Measurements from ENCODE around the gene SMIM9. TPM values are rescaled to one million over a fixed set of nuclear protein-coding genes. Genes with fewer than 3 reads are reported as not detected.

Gene SMIM9
- total RNA-seq, 2 donors from 2014 or later = not detected

- Histone ChIP-seq H3K4me1 (ENCODE audit: control insufficient read depth, insufficient read depth, low read length) (no peaks in the 10 kb centered on the region), H3K27me3 (ENCODE audit: control insufficient read depth, insufficient read depth, low read length, poor library complexity, severe bottlenecking) (no peaks in the 10 kb centered on the region), H3K9ac (ENCODE audit: extremely low read depth, low read length, poor library complexity, severe bottlenecking) (no peak overlapping the region), H3K36me3 (ENCODE audit: control insufficient read depth, insufficient read depth, low read length) (no peaks in the 10 kb centered on the region), H3K27ac (ENCODE audit: low read depth, low read length) (no peak overlapping the region), H3K9me3 (ENCODE audit: control insufficient read depth, low read length) (peaks cover 3% of the 10 kb centered on the region), H3K4me3 (ENCODE audit: low read length) (no peak overlapping the region)
- Mint-ChIP-seq H3K9me3 (peaks cover 52% of the 10 kb centered on the region), H3K4me3 (no peak overlapping the region), H3K4me1 (no peaks in the 10 kb centered on the region), H3K36me3 (ENCODE audit: low read depth) (no peaks in the 10 kb centered on the region), H3K27me3 (ENCODE audit: insufficient read depth) (no peaks in the 10 kb centered on the region), H3K27ac (no peak overlapping the region)
- WGBS, 2 experiments (ENCODE audit: insufficient coverage in 1 of 2, insufficient read length in 1 of 2) = 100% methylated on average over 1 of the region's 1 CpG; no CpG with 5 or more reads in 1 of the 2 experiments
- no peak for TF ChIP-seq CTCF (conservative IDR thresholded peaks at IDR 0.05)
- DNase-seq = no peak
These were observed 1.7 kb upstream of the SMIM9 start for GRCh38 chrX:154836163-154836562.

DNA sequence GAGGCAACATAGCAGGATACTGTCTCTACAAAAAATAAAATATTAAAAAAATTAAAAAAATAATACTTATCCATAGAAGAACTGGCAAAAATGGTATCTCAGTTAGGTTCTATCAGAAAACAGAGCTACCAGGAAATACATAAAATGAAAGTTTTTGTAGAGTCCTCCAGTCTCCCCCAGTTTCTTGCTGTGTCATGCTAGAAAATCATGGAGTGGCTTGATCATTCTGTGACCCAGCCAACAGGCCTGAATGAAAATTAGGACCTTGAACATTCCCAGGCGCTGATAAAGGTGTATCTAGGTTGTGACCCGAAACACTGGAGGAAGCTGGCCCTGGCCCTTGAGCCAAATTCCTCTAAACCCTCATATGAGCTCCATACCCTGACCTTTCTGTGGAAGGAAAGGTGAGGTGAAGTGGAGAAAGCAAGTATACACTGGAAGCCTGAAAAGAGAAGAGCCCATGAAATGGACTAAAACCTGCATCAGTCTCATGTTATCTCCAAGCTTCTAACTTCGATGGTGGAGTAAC is 652 bp downstream of the SMIM9 start:
- DNase-seq = no peak
- Mint-ChIP-seq H3K36me3 (ENCODE audit: low read depth) (no peaks in the 10 kb centered on the region), H3K27me3 (ENCODE audit: insufficient read depth) (no peaks in the 10 kb centered on the region), H3K9me3 (peaks cover 47% of the 10 kb centered on the region), H3K4me1 (peaks cover 3% of the 10 kb centered on the region), H3K4me3 (no peak overlapping the region), H3K27ac (no peak overlapping the region)
- H3K9ac ChIP-seq (ENCODE audit: extremely low read depth, low read length, poor library complexity, severe bottlenecking) = no peak overlapping the region
- H3K4me1 ChIP-seq (ENCODE audit: control insufficient read depth, insufficient read depth, low read length) = no peaks in the 10 kb centered on the region
- no peaks in the 10 kb centered on the region for H3K36me3 ChIP-seq (ENCODE audit: control insufficient read depth, insufficient read depth, low read length)
- WGBS, 2 experiments (ENCODE audit: insufficient coverage in 1 of 2, insufficient read length in 1 of 2) = 89% methylated on average over 3 of the region's 3 CpGs; no CpG with 5 or more reads in 1 of the 2 experiments
- H3K27ac ChIP-seq (ENCODE audit: low read depth, low read length) = no peak overlapping the region
- no peaks in the 10 kb centered on the region for H3K27me3 ChIP-seq (ENCODE audit: control insufficient read depth, insufficient read depth, low read length, poor library complexity, severe bottlenecking)
- no peaks in the 10 kb centered on the region for H3K9me3 ChIP-seq (ENCODE audit: control insufficient read depth, low read length)
- TF ChIP-seq CTCF (conservative IDR thresholded peaks at IDR 0.05) = no peak
- no peak overlapping the region for H3K4me3 ChIP-seq (ENCODE audit: low read length)

DNA sequence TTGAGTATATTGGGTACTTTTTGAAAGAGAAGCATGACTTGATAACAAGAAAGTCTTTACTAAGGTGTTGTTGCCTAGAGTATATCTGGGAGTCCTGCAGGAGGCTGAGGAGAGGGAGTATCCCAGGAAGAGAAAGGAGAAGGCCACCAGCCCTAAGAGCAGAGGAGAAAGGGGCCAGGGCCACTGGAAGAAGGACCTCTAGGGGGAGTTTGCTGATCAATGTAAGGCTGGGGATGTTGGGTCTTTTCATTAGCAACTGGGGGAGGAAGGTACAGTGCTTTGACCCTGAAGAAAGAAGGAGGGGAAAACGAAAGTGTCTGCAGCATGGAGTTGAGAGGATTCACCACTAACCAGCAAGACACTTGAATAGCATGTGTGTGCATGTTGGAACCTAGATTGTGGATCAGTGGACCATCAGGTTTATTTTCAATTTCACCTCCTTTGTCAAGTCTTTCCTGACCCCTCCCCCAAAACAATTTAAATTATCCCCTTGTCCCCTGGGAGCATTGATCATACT is 4.5 kb downstream of the SMIM9 start:
- peak; percentile 32 for TF ChIP-seq CTCF (conservative IDR thresholded peaks at IDR 0.05)
- peaks cover 3% of the 10 kb centered on the region for H3K4me1 Mint-ChIP-seq
- H3K27me3 ChIP-seq (ENCODE audit: control insufficient read depth, insufficient read depth, low read length, poor library complexity, severe bottlenecking) = no peaks in the 10 kb centered on the region
- H3K36me3 Mint-ChIP-seq (ENCODE audit: low read depth) = no peaks in the 10 kb centered on the region
- no peak overlapping the region for H3K27ac Mint-ChIP-seq
- no peak overlapping the region for H3K9ac ChIP-seq (ENCODE audit: extremely low read depth, low read length, poor library complexity, severe bottlenecking)
- no peak overlapping the region for H3K27ac ChIP-seq (ENCODE audit: low read depth, low read length)
- no peak for DNase-seq
- 50 to 60% methylated on average over 1 of the region's 1 CpG for WGBS, 2 experiments (ENCODE audit: insufficient coverage in 1 of 2, insufficient read length in 1 of 2)
- no peak overlapping the region for H3K4me3 Mint-ChIP-seq
- no peaks in the 10 kb centered on the region for H3K36me3 ChIP-seq (ENCODE audit: control insufficient read depth, insufficient read depth, low read length)
- H3K27me3 Mint-ChIP-seq (ENCODE audit: insufficient read depth) = no peaks in the 10 kb centered on the region
- H3K4me1 ChIP-seq (ENCODE audit: control insufficient read depth, insufficient read depth, low read length) = no peaks in the 10 kb centered on the region
- no peaks in the 10 kb centered on the region for H3K9me3 ChIP-seq (ENCODE audit: control insufficient read depth, low read length)
- H3K4me3 ChIP-seq (ENCODE audit: low read length) = no peak overlapping the region
- H3K9me3 Mint-ChIP-seq = peaks cover 37% of the 10 kb centered on the region
